ENCODE results near the gene FSTL4.

GRCh38 chr5:133289686-133290367, 322.5 kb downstream of the FSTL4 start:
- TF ChIP-seq CTCF (IDR thresholded peaks at IDR 0.05; ENCODE audit: poor library complexity) (no peak), EZH2 (IDR thresholded peaks at IDR 0.05; ENCODE audit: borderline replicate concordance) (no peak), EZH2phosphoT487 (IDR thresholded peaks at IDR 0.05; ENCODE audit: low read depth, severe bottlenecking, unreplicated experiment) (no peak)
